IMR-90 (cell line): ENCODE measurements around the gene TNS1. TPM values are rescaled to one million over a fixed set of nuclear protein-coding genes. Genes with fewer than 3 reads are reported as not detected.

ENCODE experiments used
- ATAC-seq: fragments of 200-7000 bp; cut with Tn5 transposase; 2 replicates; pipeline ENCODE4 v1.9.1; 2020; ENCODE audit warnings: low read depth, mild to moderate bottlenecking, moderate library complexity
- Bru-seq: library from RNA; stranded (reverse); fragments of 400-500 nt; gene quantifications from one replicate; lab custom pipeline; 2021; lab: Mats Ljungman, UMichigan
- BruChase-seq, 2 experiments: library from RNA; stranded (reverse); fragments of 400-500 nt; gene quantifications; one replicate each; lab custom pipeline; 2021; lab: Mats Ljungman, UMichigan
- BruUV-seq: library from RNA; stranded (reverse); fragments of 400-500 nt; replicated peaks from 2 replicates; lab custom pipeline; 2021; lab: Mats Ljungman, UMichigan
- CTCF ChIA-PET: fragments of 300-600 bp; formaldehyde crosslinking; extraction: SDS; loops from one replicate; lab custom pipeline; 2021; ENCODE audit warnings: antibody characterized with exemption; lab: Yijun Ruan, JAX
- POLR2A ChIA-PET: fragments of 300-600 bp; sonication (Branson Sonifier 250); formaldehyde crosslinking; loops from one replicate; lab custom pipeline; 2022; ENCODE audit warnings: antibody characterized with exemption; ENCODE audit not compliant: unreplicated experiment; lab: Charles Lee
- DNase-seq: peaks from one replicate; pipeline ENCODE4 v3.0.0; 2013
- H2AFZ ChIP-seq: replicated peaks from 2 replicates; pipeline ENCODE3; 2013; ENCODE audit warnings: low read length, mild to moderate bottlenecking; ENCODE audit not compliant: poor library complexity
- H2AK5ac ChIP-seq: 2 replicates; pipeline ENCODE4 v1.6.1; 2013; ENCODE audit warnings: low read depth, low read length, inconsistent platforms
- H2AK9ac ChIP-seq: replicated peaks from 2 replicates; pipeline ENCODE3; 2013; ENCODE audit warnings: mild to moderate bottlenecking, low read depth, low read length, moderate library complexity; ENCODE audit not compliant: poor library complexity
- H2BK120ac ChIP-seq: 2 replicates; pipeline ENCODE4 v1.6.1; 2013; ENCODE audit warnings: low read depth, low read length, inconsistent platforms
- H2BK15ac ChIP-seq: 3 replicates; pipeline ENCODE4 v1.6.1; 2013; ENCODE audit warnings: low read depth, low read length, inconsistent platforms
- H2BK20ac ChIP-seq: 2 replicates; pipeline ENCODE4 v1.6.1; 2013; ENCODE audit warnings: low read depth, mild to moderate bottlenecking, inconsistent platforms, low read length, moderate library complexity
- H2BK5ac ChIP-seq: 2 replicates; pipeline ENCODE4 v1.6.1; 2013; ENCODE audit warnings: mild to moderate bottlenecking, low read depth, low read length, inconsistent platforms; ENCODE audit not compliant: poor library complexity, severe bottlenecking
- H3K14ac ChIP-seq: replicated peaks from 2 replicates; pipeline ENCODE4 v1.6.1; 2013; ENCODE audit warnings: low read depth, low read length, inconsistent platforms
- H3K18ac ChIP-seq: 2 replicates; pipeline ENCODE4 v1.6.1; 2013; ENCODE audit warnings: low read depth, low read length, control low read depth
- H3K23ac ChIP-seq: 2 replicates; pipeline ENCODE4 v1.6.1; 2013; ENCODE audit warnings: low read depth, low read length, inconsistent platforms
- H3K27ac ChIP-seq: 2 replicates; pipeline ENCODE4 v1.5.1; 2013; ENCODE audit warnings: mild to moderate bottlenecking, control low read depth, low read length; ENCODE audit not compliant: insufficient read depth
- H3K27me3 ChIP-seq: 2 replicates; pipeline ENCODE4 v1.6.1; 2013; ENCODE audit warnings: low read length; ENCODE audit not compliant: control insufficient read depth, insufficient read depth
- H3K36me3 ChIP-seq: 2 replicates; pipeline ENCODE4 v1.6.1; 2013; ENCODE audit warnings: low read length, mixed read lengths; ENCODE audit not compliant: control insufficient read depth, insufficient read depth
- H3K4ac ChIP-seq: 2 replicates; pipeline ENCODE4 v1.6.1; 2013; ENCODE audit warnings: low read depth, low read length, inconsistent platforms
- H3K4me1 ChIP-seq: 2 replicates; pipeline ENCODE4 v1.6.1; 2013; ENCODE audit warnings: low read length, mixed read lengths; ENCODE audit not compliant: control insufficient read depth, insufficient read depth
- H3K4me2 ChIP-seq: 2 replicates; pipeline ENCODE4 v1.6.1; 2013; ENCODE audit warnings: low read depth, mild to moderate bottlenecking, control low read depth, low read length, moderate library complexity
- H3K4me3 ChIP-seq: 2 replicates; pipeline ENCODE4 v1.5.1; 2013; ENCODE audit warnings: low read depth, mild to moderate bottlenecking, control low read depth, low read length, moderate library complexity; ENCODE audit not compliant: insufficient read depth
- H3K56ac ChIP-seq: 2 replicates; pipeline ENCODE4 v1.6.1; 2013; ENCODE audit warnings: low read length, inconsistent platforms; ENCODE audit not compliant: insufficient read depth; ENCODE audit errors: extremely low read depth
- H3K79me1 ChIP-seq, 2 experiments: 2 replicates each; pipeline ENCODE4 v1.6.1; 2013; ENCODE audit warnings: low read length in 2 of 2, inconsistent platforms in 1 of 2, low read depth in 1 of 2
- H3K9ac ChIP-seq: 2 replicates; pipeline ENCODE4 v1.6.1; 2013; ENCODE audit warnings: low read depth, low read length, control low read depth
- H3K9me1 ChIP-seq: 2 replicates; pipeline ENCODE4 v1.6.1; 2013; ENCODE audit warnings: low read length, inconsistent platforms; ENCODE audit not compliant: insufficient read depth
- H3K9me3 ChIP-seq: 2 replicates; pipeline ENCODE4 v1.6.1; 2013; ENCODE audit warnings: low read length; ENCODE audit not compliant: control insufficient read depth, insufficient read depth
- H4K20me1 ChIP-seq: 2 replicates; pipeline ENCODE4 v1.6.1; 2013; ENCODE audit warnings: low read length, inconsistent platforms; ENCODE audit not compliant: insufficient read depth
- H4K5ac ChIP-seq: 2 replicates; pipeline ENCODE4 v1.6.1; 2013; ENCODE audit warnings: mild to moderate bottlenecking, low read depth, low read length, control low read depth
- H4K8ac ChIP-seq, 2 experiments: 2 replicates each; pipeline ENCODE4 v1.6.1; 2013; ENCODE audit warnings: low read depth in 2 of 2, low read length in 2 of 2, control low read depth in 1 of 2, inconsistent platforms in 1 of 2
- H4K91ac ChIP-seq: 2 replicates; pipeline ENCODE4 v1.6.1; 2013; ENCODE audit warnings: low read depth, low read length, inconsistent platforms; ENCODE audit not compliant: insufficient read depth
- MAZ ChIP-seq: IDR thresholded peaks from 2 replicates; pipeline ENCODE4 v1.6.1; 2012; ENCODE audit warnings: low read depth, mild to moderate bottlenecking, low read length, improper control_type of control experiment, moderate library complexity, borderline replicate concordance
- POLR2A ChIP-seq: IDR thresholded peaks from 2 replicates; pipeline ENCODE4 v1.6.1; 2012; ENCODE audit warnings: mild to moderate bottlenecking, low read depth, low read length
- USF2 ChIP-seq: fragments of 150-350 bp; IDR thresholded peaks from 2 replicates; pipeline ENCODE4 v1.6.1; 2017; ENCODE audit warnings: mild to moderate bottlenecking, antibody characterized with exemption, low read length, low read depth
- WGBS, 2 experiments: methylation state at CpG; one replicate each; pipeline versions ENCODE4 v1.1.5 to v1.1.7; 2013; ENCODE audit warnings: missing lambda C conversion rate in 2 of 2; ENCODE audit not compliant: insufficient read length in 1 of 2; ENCODE audit errors: extremely low coverage in 2 of 2; 5-methylcytosine and 5-hydroxymethylcytosine counted together
- dilution Hi-C: fragments of 300-500 bp; cut with HindIII; formaldehyde crosslinking; loops from one replicate; pipeline ENCODE4 v1.14.3; 2018; ENCODE audit warnings: low sequenced_read_pairs; ENCODE audit not compliant: unreplicated experiment
- in situ Hi-C: fragments of 300-500 bp; cut with MboI; formaldehyde crosslinking; loops from 3 replicates; pipeline ENCODE4 v1.14.3; 2019; ENCODE audit warnings: low sequenced_read_pairs, inconsistent platforms, mixed read lengths
- intact Hi-C: fragments of 100-400 bp; cut with micrococcal nuclease; formaldehyde crosslinking; loops from 2 replicates; pipeline ENCODE4 v1.10.0; 2022
- long read RNA-seq: library from polyadenylated mRNA; unstranded; transcript quantifications from one replicate; pipeline ENCODE4 v2.0.0, GENCODE V29; 2021; ENCODE audit not compliant: unreplicated experiment
- polyA plus RNA-seq, 3 experiments: library from polyadenylated mRNA; depleted of rRNA; stranded (reverse); fragments of >200 nt; gene quantifications; 2 replicates each; pipeline ENCODE4 v1.2.3, GENCODE V29; 2012; ENCODE audit warnings: low replicate concordance in 1 of 3
- total RNA-seq: library from RNA; depleted of rRNA; stranded (reverse); fragments of >200 nt; gene quantifications from 2 replicates; pipeline ENCODE4 v1.2.3, GENCODE V29; 2012; rRNA removed

TNS1 gene
- total RNA-seq (41.9 and 45.2 TPM in 2 replicates), polyA plus RNA-seq (2012; rRNA removed) (40.3 and 41.1 TPM in 2 replicates), Bru-seq, nascent RNA (percentile 88 among the genes with signal in this experiment), BruChase-seq, experiment 1, labeled RNA remaining after a 6-hour chase (percentile 80 among the genes with signal in this experiment), BruChase-seq, experiment 2, labeled RNA remaining after a 2-hour chase (percentile 92 among the genes with signal in this experiment)
- 17.3 and 23.8 TPM in 2 replicates for polyA plus RNA-seq (2012; cell fraction: cytosol; rRNA removed)
- polyA plus RNA-seq (2012; cell fraction: nucleus; rRNA removed; ENCODE audit: low replicate concordance): 68.3 and 71.1 TPM in 2 replicates
- long read RNA-seq, partial matches to known transcripts: 89 of 91 reads
- long read RNA-seq, other reads (novel, unspliced or antisense): 1 of 91 reads

GRCh38 chr2:218002845-218003180, at the start of gene TNS1:
Gene TNS1 (minus strand): TSS chr2:218002995. CDS start chr2:218002872, 123 bp downstream.
- ATAC-seq (peak; percentile 63), DNase-seq (peak; percentile 65)
- peak within 1 kb of the TSS; percentile 69; the same call in 1 of the 2 replicates for H2BK20ac ChIP-seq
- peak within 1 kb of the TSS; percentile 90 for H3K18ac ChIP-seq
- H3K79me1 ChIP-seq: peaks cover 20 to 73% of the 10 kb centered on the region in 2 experiments
- H4K91ac ChIP-seq: peak within 1 kb of the TSS; percentile 81
- peaks cover 15% of the 10 kb centered on the region; the same call in 1 of the 2 replicates for H4K20me1 ChIP-seq
- in situ Hi-C loops: no loop called here
- H2BK120ac ChIP-seq: peak within 1 kb of the TSS; percentile 86
- CTCF ChIA-PET: interaction anchor here (1.1 kb wide), 1 partner anchor 9 kb away, joined by 3 read pairs; no protein-coding TSS in a partner anchor
- no peaks in the 10 kb centered on the region; the same call in 1 of the 2 replicates for H3K36me3 ChIP-seq
- peak within 1 kb of the TSS; percentile 63 to 77 for H4K8ac ChIP-seq
- peak within 1 kb of the TSS; percentile 95 for H3K9ac ChIP-seq
- peak within 1 kb of the TSS; percentile 77; the same call in 1 of the 2 replicates for H3K23ac ChIP-seq
- peak within 1 kb of the TSS; percentile 96 for H2AK9ac ChIP-seq
- POLR2A ChIA-PET: no interaction called here
- H3K27ac ChIP-seq: peak within 1 kb of the TSS; percentile 94
- H3K4me1 ChIP-seq: peaks cover 41% of the 10 kb centered on the region
- H2AK5ac ChIP-seq: peak within 1 kb of the TSS; percentile 95
- WGBS, 2 experiments: 0% methylated on average over 3 of the region's 13 CpGs; no CpG with 5 or more reads in 1 of the 2 experiments
- H3K14ac ChIP-seq: peak within 1 kb of the TSS; percentile 92
- H2AFZ ChIP-seq: peak within 1 kb of the TSS; percentile 87
- BruUV-seq: no TSS peak
- H3K4me2 ChIP-seq: peak within 1 kb of the TSS; percentile 93
- intact Hi-C loops: no loop called here
- H3K56ac ChIP-seq: peak within 1 kb of the TSS; percentile 35; the same call in 1 of the 2 replicates
- peak within 1 kb of the TSS; percentile 83 for H2BK5ac ChIP-seq
- H3K4ac ChIP-seq: peak within 1 kb of the TSS; percentile 94
- TF ChIP-seq USF2: no peak
- peak; percentile 83; the same call in 1 of the 2 replicates for TF ChIP-seq MAZ
- TF ChIP-seq POLR2A: peak; percentile 91
- H3K4me3 ChIP-seq: peak within 1 kb of the TSS; percentile 85
- H2BK15ac ChIP-seq: peak within 1 kb of the TSS; percentile 16; the same call in 2 of the 3 replicates
- peaks cover 24% of the 10 kb centered on the region for H3K9me1 ChIP-seq
- no peaks in the 10 kb centered on the region for H3K27me3 ChIP-seq
- dilution Hi-C loops: no loop called here
- no peaks in the 10 kb centered on the region for H3K9me3 ChIP-seq
- peak within 1 kb of the TSS; percentile 73 for H4K5ac ChIP-seq
